NCI-H748 treated with DMSO at 0.1 percent for 48 hours (cell line): ENCODE results near the gene PTPRK.
"Not testable (repeated sequence)": the region's sequence is repeated elsewhere in the genome, so short reads cannot be mapped to it uniquely, and the experiment has no call there.

Experiments
- DNase-seq: peaks from one replicate; lab custom pipeline; 2025; lab: John Stamatoyannopoulos, UW

PTPRK gene

GRCh38 chr6:127952176-127952575 lies 568.2 kb downstream of the PTPRK start:
- no peak for DNase-seq

GRCh38 chr6:127951172-127951917 lies 569.1 kb downstream of the PTPRK start:
- DNase-seq = no peak

GRCh38 chr6:127950566-127951145 lies 569.7 kb downstream of the PTPRK start:
- no peak for DNase-seq

- DNase-seq = no peak
Observed at GRCh38 chr6:127949251-127949650, 571.1 kb downstream of the PTPRK start.

GRCh38 chr6:127946388-127946787 lies 574.0 kb downstream of the PTPRK start:
- no peak for DNase-seq

- no peak for DNase-seq
Observed at GRCh38 chr6:127945434-127946097, 574.8 kb downstream of the PTPRK start.

- DNase-seq = no peak
Observed at GRCh38 chr6:127941228-127941627, 579.2 kb downstream of the PTPRK start.

GRCh38 chr6:127939442-127940066 lies 580.8 kb downstream of the PTPRK start:
- DNase-seq = peak; percentile 13

GRCh38 chr6:127938701-127939100 lies 581.7 kb downstream of the PTPRK start:
- no peak for DNase-seq

GRCh38 chr6:127937747-127938146 lies 582.7 kb downstream of the PTPRK start:
- DNase-seq = no peak

- DNase-seq = no peak
Observed at GRCh38 chr6:127937102-127937501, 583.3 kb downstream of the PTPRK start.

GRCh38 chr6:127934956-127935355 lies 585.4 kb downstream of the PTPRK start:
- DNase-seq = no peak

GRCh38 chr6:127933852-127934840 lies 586.3 kb downstream of the PTPRK start:
- DNase-seq = no peak

GRCh38 chr6:127933137-127933536 lies 587.3 kb downstream of the PTPRK start:
- DNase-seq = no peak

- DNase-seq = no peak
Observed at GRCh38 chr6:127932708-127933107, 587.7 kb downstream of the PTPRK start.

GRCh38 chr6:127926441-127926840 lies 594.0 kb downstream of the PTPRK start:
- DNase-seq = not testable (repeated sequence)

GRCh38 chr6:127924440-127924839 lies 596.0 kb downstream of the PTPRK start:
- DNase-seq = no peak

GRCh38 chr6:127924031-127924430 lies 596.4 kb downstream of the PTPRK start:
- DNase-seq = no peak

- DNase-seq = peak; percentile 50
Observed at GRCh38 chr6:127923135-127923534, 597.3 kb downstream of the PTPRK start.

- DNase-seq = no peak
Observed at GRCh38 chr6:127921982-127922381, 598.4 kb downstream of the PTPRK start.

GRCh38 chr6:127920804-127921203 lies 599.6 kb downstream of the PTPRK start:
- no peak for DNase-seq
